RWPE1 (cell line): Measurements from ENCODE around the gene SH2B3.

Experiments used
- CTCF ChIA-PET: fragments of 350-600 bp; sonication (Branson Sonifier 250); formaldehyde crosslinking; extraction: SDS; loops from one replicate; lab custom pipeline; 2021; lab: Yijun Ruan, JAX
- POLR2A ChIA-PET: fragments of 400-600 bp; formaldehyde crosslinking; extraction: SDS; loops from one replicate; lab custom pipeline; 2020; ENCODE audit warnings: antibody characterized with exemption; ENCODE audit not compliant: low non-redundant PET; lab: Yijun Ruan, JAX
- DNase-seq: peaks from one replicate; pipeline ENCODE4 v3.0.0; 2012; ENCODE audit warnings: low spot score
- H3K27ac ChIP-seq: fragments of 450-650 bp; 2 replicates; pipeline ENCODE4 v1.5.1; 2017
- CTCF ChIP-seq: fragments of 450-650 bp; conservative IDR thresholded peaks from 2 replicates; pipeline ENCODE4 v1.5.1; 2017; ENCODE audit warnings: low read depth, mild to moderate bottlenecking

SH2B3 gene

DNA sequence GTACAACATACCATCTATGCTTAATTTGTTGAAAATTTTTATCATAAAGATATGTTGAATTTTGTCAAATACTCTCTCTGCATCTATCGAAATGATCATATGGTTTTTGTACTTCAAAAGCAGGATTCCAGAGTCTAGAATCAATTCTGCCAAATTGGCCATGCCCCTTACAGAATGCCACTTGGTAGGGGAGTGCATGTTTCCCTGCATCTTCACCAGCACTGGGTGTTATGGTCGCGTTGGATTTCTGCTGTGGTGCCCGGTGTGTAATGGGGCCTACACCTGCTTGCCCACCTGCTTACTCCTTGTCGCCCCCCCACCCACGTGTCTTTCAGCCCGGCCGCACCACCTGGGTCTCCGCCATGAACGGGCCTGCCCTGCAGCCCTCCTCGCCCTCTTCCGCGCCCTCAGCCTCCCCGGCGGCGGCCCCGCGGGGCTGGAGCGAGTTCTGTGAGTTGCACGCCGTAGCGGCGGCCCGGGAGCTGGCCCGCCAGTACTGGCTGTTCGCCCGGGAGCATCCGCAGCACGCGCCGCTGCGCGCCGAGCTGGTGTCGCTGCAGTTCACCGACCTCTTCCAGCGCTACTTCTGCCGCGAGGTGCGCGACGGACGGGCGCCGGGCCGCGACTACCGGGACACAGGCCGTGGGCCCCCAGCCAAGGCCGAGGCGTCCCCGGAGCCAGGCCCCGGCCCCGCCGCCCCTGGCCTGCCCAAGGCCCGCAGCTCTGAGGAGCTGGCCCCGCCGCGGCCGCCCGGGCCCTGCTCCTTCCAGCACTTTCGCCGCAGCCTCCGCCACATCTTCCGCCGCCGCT, 12.3 kb downstream of the SH2B3 start:
- ChIA-PET POLR2A (no interaction called here), CTCF (no interaction called here)
- no peak for TF ChIP-seq CTCF
- H3K27ac ChIP-seq = no peak overlapping the region
- no peak for DNase-seq

- POLR2A ChIA-PET = no interaction called here
- no peak for DNase-seq
- H3K27ac ChIP-seq = no peak overlapping the region
- no peak for TF ChIP-seq CTCF
- CTCF ChIA-PET = no interaction called here
Measured at GRCh38 chr12:111418594-111418880, 12.8 kb downstream of the SH2B3 start.

GRCh38 chr12:111419784-111420183, 14.1 kb downstream of the SH2B3 start:
- H3K27ac ChIP-seq = no peak overlapping the region
- no peak for DNase-seq
- ChIA-PET POLR2A (interaction anchor here (0.6 kb wide), 1 partner anchor 781 kb away, joined by 3 read pairs; no protein-coding TSS in a partner anchor), CTCF (interaction anchor here (0.6 kb wide), 3 partner anchors 10 to 42 kb away, joined by 3 to 4 read pairs (median 3); no protein-coding TSS in a partner anchor)
- TF ChIP-seq CTCF = no peak

DNA sequence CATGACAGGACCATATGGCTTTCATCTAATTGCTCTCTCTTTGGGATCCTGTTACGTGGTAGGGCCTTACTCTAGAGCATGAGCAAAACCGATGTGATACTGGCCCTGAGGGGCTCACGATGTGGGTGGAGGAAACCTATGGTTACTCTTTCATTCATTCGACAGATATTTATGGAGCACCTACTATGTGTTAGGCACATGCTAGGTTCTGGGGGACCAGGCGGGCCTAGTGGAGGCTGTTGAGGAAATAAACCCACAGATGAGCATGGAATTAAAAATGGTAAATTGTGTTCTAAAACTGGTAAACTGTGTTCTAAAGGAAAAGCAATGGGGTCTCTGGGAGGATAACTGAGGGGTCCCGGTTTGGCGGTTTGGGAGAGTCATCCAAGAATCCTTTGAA, 14.8 kb downstream of the SH2B3 start:
- no peak overlapping the region for H3K27ac ChIP-seq
- CTCF ChIA-PET = interaction anchor here (0.6 kb wide), 1 partner anchor 41 kb away, joined by 3 read pairs; no protein-coding TSS in a partner anchor
- TF ChIP-seq CTCF = no peak
- no peak for DNase-seq
- POLR2A ChIA-PET = no interaction called here

DNA sequence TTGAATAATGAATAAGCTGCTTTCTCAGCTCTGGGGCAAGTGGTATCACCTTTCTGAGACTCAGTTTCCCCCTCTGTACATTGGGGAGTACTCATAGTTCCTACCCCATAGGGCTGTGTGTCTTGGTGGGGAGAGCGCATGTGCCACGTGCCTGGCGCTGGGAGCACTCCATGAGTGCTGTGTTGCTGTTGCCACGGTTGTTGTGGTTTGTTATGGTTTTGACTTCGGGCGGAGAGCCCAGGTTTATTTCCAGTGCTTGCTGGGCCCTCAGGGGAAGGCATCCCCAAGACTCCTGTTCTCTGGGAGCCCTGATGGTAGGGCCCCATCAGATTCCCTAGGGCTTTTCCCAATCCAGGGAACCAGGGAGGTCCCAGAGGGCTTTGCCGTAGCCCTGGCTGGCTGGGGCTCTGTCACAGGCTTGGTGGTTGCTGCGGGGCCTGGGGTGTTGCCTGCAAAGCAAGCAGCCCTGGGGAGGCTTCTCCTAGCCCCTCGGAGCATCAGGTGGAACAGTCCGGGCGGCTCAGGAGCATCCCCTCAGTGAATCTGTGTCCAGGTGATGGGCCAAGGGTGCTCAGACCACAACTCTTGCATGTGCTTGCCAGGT, 18.6 kb downstream of the SH2B3 start:
- POLR2A ChIA-PET = no interaction called here
- CTCF ChIA-PET = no interaction called here
- TF ChIP-seq CTCF = no peak
- DNase-seq = no peak
- no peak overlapping the region for H3K27ac ChIP-seq

DNA sequence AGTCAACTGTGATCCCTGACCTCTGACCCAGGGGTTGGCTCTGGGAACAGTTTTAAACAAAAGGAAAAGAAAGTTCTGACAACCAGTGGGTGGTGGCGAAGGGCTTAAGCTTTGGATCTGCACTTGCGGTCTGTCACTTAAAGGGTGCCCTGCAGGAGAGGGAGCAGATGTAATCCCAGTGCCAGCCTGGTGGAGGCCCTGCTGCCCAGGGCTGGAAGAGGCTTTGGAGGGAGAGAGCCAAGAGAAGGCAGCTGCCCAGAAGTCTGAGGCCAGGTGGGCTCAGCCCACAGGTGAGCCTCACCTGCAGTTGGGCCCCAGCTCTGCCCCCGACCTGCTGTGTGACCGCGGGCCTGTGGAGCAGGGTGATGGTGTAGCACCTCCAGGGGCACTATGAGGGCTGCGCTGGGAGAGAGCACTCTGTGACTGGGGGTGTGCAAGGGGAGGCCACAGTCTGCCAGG, 19.1 kb downstream of the SH2B3 start:
- CTCF ChIA-PET = no interaction called here
- POLR2A ChIA-PET = no interaction called here
- TF ChIP-seq CTCF = no peak
- no peak for DNase-seq
- H3K27ac ChIP-seq = peak overlapping the region; percentile 43; the same call in 1 of the 2 replicates
